IPS-18c (cell line): ENCODE results near the gene GMDS.

Source experiments
- H3K4me3 ChIP-seq: 2 replicates; pipeline ENCODE4 v1.7.0; 2013; ENCODE audit warnings: low read depth, mild to moderate bottlenecking, low read length, moderate library complexity; ENCODE audit not compliant: insufficient read depth
- H3K9me3 ChIP-seq: one replicate; pipeline ENCODE4 v1.6.1; 2013; ENCODE audit warnings: mild to moderate bottlenecking, low read length, moderate library complexity; ENCODE audit not compliant: control insufficient read depth, insufficient read depth

Gene GMDS

DNA sequence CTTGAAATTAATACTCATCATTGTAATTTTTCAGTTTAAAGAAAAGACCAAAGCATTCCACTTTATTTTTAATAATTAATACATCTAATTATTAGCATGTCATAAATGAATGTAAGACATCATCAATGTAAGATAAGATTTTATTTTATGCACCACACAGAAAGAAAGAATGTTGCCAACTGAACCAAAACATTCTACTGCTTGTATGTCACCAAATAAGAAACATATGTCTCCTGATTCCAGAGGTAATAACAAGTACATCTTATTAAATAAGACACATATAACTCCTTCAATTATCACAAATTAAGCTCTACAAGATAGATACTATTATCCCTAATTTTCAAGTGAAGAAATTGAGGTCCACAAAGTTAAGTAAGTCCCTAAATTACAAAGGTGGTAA lies 189.5 kb downstream of the GMDS start:
- Histone ChIP-seq H3K4me3 (no peak overlapping the region), H3K9me3 (peaks cover 2% of the 10 kb centered on the region)

DNA sequence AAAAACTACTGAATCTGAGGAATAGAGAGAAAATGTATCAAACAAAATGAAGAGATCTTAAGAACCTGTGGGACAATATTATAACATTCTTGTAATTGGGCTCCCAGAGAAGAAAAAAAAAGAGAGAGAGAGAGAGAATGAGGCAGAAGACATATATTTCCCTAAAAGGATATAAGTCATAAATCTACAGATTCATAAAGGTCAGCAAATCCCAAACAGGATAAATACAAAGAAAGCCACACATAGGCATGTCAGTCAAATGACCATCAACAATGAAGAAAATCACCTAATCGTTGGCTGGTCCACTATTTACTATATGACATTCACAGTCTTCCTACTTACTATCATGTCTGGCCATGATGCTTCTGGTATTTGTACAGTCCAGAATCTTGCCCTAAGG lies 190.3 kb downstream of the GMDS start:
- peaks cover 2% of the 10 kb centered on the region for H3K9me3 ChIP-seq
- no peak overlapping the region for H3K4me3 ChIP-seq

DNA sequence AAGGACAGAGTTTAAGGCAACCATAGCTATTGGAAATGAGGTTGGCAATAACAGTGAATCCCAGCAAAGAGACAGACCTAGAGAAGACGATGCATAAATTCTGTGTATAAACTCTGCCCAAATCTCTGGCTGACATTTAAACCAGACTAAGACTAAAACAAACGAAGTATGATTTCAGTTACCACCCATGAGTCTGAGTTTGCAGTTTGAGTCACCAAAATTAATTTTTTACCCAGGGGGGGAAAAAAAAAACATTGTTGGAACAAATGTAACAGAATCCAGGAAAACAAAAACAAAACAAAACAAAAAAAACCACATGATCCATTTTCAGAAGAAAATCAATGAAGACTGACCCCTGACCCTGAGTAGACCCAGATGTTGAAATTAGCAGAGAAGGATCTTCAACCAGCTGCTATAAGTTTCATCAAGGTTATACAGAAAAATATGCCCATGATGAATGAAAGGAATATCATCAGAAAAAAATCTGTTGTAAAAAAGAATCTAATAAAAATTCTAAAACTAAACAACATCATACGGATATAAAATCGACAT lies 190.8 kb downstream of the GMDS start:
- no peak overlapping the region for H3K4me3 ChIP-seq
- peaks cover 2% of the 10 kb centered on the region for H3K9me3 ChIP-seq

DNA sequence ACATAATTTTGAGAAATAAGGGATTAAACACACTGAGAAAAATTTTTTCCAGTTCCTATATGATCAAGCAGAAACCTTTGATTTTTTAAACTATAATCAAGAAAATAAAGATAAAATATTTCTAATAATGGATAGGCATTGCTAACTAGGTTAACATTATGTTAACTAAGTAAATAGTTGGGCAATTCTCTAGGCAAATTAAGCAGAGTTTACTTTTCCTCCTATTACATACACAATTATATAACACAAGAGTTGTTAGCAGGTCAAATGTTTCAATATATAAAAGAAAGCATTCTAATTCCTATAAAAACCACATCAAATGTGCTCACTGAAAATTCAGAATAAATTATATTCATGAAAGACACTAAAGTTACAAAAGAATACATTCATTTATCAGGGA lies 191.7 kb downstream of the GMDS start:
- no peak overlapping the region for H3K4me3 ChIP-seq
- H3K9me3 ChIP-seq = peaks cover 2% of the 10 kb centered on the region

DNA sequence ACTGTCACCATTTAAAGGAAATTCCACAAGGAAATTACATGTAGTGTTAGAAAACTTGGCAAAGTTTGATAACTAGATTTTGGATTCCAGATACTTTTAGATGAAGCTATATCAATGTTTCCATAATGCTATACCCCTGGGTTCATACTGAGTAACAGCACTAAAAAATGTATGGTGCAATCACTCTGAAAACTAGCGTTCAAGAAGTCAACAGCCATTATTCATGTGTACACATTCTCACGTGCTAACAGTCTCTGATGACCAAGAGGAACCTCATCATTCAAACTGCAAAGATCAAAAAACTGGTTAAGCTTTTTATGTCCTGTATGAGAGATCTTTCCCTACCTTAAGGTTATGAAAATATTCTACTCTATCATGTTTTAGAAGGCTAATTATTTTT lies 197.6 kb downstream of the GMDS start:
- Histone ChIP-seq H3K4me3 (no peak overlapping the region), H3K9me3 (no peaks in the 10 kb centered on the region)

DNA sequence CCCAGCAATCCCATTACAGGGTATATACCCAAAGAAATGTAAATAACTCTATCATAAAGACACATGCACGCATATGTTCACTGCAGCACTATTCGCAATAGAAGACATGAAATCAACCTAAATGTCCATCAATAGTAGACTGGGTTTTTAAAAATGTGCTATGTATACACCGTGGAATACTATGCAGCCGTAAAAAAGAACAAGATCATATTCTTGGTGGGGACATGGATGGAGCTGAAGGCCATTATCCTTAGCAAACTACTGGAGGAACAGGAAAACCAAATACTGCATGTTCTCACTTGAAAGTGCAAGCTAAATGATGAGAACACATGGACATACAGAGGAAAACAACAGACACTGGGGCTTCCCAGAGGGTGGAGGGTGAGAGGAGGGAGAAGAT lies 201.2 kb downstream of the GMDS start:
- Histone ChIP-seq H3K4me3 (no peak overlapping the region), H3K9me3 (no peaks in the 10 kb centered on the region)

DNA sequence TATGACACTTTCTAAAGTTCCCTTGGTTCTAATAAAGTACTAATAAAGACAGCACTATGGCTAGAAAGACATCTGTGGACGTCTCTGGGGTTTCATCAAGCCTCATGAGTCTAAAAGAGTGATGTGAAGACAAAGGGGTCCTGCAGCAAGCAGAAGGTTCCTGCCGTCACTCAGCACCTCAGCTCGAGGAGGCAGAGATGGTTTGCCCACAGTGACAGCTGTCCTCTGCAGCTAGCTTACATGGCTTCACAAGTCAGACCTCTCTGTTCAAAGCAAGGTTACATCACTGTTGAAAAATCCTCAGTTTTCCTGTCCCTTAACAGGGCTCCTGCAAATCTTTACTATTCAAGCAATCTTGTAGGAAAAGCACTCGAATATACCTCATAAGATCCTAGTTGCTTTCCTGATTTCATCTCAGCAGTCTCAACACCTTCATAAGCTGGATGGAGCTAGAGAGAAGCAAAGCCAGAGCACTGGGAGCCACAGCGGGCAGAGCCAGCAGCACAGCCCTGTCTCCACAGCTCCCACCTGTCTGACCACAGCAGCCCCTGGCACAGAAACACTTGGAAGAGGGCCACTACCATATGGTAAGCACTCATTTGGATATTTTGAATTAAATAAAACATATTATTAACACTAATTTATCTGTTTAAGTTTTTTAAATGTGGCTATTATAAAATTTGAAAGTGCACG lies 202.3 kb downstream of the GMDS start:
- Histone ChIP-seq H3K4me3 (no peak overlapping the region), H3K9me3 (no peaks in the 10 kb centered on the region)

DNA sequence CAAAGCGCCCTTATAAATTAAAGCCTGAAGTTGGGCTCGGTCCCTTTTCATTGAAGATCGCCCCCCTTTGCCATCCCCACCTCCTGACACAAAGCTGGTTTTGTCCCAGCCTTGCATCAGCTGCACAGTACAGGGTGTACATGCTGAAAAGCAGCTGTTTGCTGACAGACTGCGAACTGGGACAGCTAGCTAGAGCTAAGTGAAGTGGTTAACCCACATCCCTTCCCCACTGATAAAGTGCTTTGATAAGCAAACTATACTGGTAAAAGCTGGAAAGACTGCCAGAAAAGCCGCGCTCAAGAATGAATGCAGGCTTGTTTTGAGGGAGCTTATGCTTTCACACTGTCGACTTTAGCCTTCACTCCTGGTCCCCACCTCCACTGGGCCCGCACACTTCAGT lies 207.3 kb downstream of the GMDS start:
- no peak overlapping the region for H3K4me3 ChIP-seq
- no peaks in the 10 kb centered on the region for H3K9me3 ChIP-seq

DNA sequence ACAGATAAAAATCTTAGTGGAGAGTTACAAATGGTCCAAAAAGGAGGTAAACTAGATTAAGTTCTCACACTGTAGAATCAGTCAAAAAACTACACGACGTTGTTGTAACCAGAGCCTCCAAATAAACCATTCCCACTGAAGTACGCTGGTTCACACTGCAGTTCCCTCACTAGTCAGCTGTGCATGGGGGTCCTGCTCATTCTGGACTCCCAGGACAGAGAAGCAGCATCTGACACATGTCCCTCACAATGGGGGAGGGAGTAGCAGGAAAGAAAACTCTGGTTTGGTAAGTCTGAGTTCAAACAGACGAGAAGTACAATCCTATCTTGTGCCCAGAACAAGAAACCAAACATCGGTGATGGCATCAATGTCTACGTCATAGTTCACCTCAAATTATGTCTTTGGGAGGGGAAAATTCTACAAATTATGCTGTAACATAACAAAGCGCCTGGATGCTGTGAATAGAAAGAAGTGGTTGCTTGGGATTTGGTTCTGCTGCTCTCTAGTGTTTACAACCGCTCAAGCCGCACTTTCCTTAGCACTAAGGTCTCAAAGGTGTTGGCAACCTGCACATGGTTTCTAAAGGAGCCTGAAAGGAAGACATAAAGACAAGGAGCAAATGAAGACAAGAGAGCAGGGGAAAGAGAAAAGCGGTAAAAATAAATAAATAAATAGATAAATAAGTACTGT lies 208.0 kb downstream of the GMDS start:
- no peak overlapping the region for H3K4me3 ChIP-seq
- H3K9me3 ChIP-seq = no peaks in the 10 kb centered on the region

DNA sequence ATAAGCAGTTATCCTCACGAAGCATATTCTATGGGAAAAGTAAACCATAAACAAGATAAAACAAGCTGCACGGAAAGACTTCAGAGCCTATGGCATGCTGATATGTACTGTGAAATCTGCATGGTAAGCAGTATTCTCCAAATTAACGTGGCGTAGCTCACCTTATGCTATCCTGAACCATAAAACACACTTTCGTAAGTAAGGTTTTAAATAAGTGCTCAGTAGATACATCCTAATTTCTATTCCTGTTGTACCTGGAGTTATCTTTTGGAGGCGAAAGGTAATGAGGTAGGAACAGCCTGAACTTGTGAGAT lies 208.7 kb downstream of the GMDS start:
- Histone ChIP-seq H3K9me3 (no peaks in the 10 kb centered on the region), H3K4me3 (no peak overlapping the region)

DNA sequence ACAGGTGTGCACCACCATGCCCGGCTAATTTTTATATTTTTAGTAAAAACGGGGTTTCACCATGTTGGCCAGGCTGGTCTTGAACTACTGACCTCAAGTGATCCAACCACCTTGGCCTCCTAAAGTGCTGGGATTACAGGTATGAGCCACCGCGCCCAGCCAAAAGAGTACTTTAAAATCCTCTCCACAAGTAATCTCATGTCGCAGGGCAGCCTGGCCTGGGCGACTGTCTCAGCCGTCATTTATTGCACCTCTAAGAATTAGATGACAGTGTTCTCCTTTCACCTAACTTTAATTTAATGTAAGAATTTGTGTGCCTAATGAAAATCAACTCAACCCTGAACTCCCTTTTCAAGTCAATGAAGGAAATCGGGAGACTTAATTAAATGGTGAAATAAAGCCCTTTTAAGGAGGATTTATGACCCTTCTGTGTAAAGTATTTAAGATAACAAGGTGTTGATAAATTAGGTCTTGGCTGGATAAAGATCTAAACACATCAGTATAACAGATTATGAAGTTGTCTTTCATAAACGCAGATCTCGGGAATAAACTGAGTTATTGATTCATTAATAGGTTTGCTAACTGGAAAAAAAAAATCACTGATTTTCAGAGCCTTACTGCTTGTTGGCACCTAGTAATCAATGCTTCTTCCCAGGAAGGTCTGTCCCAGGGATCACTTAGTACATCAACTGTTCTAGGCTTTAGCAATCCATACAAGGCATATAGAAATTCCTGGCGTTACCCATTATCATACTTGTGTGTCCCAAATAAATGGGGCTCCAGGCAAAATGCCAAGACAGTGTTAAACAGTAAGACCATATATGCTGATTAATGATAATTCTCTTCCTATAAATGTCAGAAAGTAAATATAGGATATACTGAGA lies 209.3 kb downstream of the GMDS start:
- Histone ChIP-seq H3K4me3 (no peak overlapping the region), H3K9me3 (no peaks in the 10 kb centered on the region)

DNA sequence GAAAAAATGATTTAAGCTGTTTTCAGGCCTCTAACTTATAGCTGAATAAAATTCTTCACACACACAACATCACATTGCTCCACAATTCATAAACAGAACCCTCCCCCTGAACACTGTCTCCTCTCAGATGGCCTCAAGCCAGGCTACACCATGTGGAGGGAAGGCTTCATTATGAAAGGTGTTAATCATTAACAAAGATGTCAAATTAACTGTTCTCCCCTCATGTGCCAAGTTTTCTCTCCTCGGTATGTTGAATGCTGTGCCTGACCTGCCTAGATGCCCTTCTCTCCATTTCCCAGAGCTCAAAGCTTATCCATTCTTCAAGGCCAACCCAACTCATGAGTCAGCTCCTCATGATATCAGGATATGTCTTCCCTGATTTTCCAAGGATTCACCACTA lies 210.4 kb downstream of the GMDS start:
- Histone ChIP-seq H3K4me3 (no peak overlapping the region), H3K9me3 (no peaks in the 10 kb centered on the region)

DNA sequence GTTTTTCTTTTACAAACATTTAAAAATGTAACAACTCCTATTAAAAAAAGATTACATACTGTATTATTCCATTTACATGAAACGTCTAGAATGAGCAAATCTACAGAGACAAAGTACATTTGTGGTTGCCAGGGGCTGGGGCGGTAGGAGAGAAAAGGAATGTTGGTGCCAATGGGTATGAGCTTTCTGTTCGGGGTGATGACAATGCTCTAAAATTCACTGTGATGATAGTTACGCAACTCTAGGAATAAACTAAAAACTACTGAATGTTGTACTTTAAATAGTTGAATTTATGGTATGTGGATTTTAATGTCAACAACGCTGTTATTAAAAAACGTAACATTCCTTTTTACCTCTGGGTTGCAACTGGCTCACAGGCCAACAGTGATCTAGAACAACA lies 211.1 kb downstream of the GMDS start:
- no peaks in the 10 kb centered on the region for H3K9me3 ChIP-seq
- no peak overlapping the region for H3K4me3 ChIP-seq

DNA sequence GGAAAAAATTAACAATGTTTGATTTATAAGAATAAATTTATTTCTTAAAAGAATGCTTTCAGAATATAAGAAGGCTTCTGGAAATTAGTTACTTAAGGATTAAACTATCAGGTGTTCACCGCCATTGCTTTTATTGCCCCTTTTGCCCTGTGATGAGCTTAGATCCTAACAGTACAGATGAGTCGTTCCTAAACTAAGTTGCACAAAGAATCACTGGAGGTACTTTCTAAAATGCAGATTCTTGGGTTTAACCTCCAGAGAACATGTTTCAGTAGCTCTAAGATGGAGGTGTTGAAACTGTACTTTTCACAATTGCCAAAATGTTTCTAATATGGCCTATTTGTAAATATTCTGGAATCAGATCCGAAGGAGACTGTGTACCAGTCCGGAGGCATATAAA lies 211.9 kb downstream of the GMDS start:
- Histone ChIP-seq H3K4me3 (no peak overlapping the region), H3K9me3 (no peaks in the 10 kb centered on the region)

DNA sequence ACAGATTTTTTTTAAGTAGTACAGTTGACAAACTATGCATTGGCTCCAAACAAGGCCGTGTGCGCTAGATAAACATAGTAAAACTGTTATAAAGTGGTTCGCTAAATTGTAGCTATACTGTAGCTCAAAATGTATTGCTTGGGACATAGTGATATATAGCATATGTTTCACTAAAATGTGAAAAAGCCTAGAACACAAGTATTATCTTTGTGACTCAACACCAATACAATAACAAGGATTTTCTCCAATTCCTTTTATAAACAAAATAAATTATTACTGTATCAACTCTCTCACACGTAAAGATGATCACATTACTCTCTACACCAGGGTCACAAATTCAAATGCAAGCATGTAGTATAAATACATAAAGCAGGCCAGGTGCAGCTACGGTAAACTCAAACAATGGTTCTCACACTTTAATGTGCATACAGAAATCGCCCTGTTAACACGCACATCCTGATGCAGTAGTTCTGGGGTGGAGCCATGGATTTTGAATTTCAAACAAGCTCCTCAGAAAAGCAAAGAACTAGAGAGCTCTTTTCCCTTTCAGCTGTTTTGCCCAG lies 214.6 kb downstream of the GMDS start:
- Histone ChIP-seq H3K9me3 (no peaks in the 10 kb centered on the region), H3K4me3 (no peak overlapping the region)

DNA sequence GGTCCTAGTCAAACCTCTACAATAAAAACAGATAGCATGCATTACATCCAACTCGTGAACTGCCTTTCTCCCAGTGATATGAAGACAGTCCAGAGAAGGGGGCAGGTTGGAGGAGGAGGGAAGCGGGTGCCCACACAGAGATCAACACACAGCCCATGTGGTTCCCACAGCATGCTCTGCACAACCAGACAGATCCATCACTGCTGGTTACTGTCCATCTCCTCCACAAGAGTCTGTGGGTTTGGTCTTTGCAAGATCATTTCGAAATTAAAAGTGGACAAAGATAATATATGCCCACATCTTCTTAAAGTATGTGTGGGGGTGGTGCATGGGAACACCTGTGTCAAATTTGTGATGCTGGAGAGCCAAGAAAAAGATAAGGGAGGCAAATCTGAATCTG lies 215.5 kb downstream of the GMDS start:
- H3K4me3 ChIP-seq = no peak overlapping the region
- no peaks in the 10 kb centered on the region for H3K9me3 ChIP-seq

DNA sequence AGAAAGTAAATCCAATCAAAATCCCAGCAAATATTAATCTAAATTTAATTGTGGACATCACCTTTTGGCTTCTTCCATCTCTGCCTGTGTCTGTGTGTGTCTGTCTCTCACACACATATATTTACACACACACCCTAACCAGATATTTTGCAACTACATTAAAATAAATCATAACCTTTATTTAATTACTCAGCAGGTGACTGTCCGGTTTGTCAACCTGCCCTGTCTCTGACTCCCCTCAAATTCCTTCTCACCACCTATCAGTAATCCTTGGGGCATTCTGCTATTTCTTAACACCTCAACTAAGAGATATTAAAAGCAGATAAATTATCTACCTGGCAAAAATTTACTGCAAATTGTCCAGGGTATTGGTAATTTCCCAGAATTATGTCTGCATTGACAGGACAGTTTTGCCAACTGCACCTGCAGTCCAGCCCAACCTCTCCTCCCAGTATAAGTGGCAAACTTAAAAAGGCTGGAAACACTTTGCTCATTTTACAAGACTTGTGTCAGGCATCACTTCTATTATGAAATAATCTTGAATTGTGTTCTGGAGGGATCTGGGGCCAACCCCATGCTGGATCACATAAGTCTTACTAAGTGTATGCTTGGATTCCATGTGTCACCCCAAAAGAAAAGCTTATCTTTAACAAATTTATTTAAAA lies 216.1 kb downstream of the GMDS start:
- no peak overlapping the region for H3K4me3 ChIP-seq
- H3K9me3 ChIP-seq = no peaks in the 10 kb centered on the region
